HG02678 (cell line): ENCODE data around the gene BNC2.

Experiments
- ATAC-seq: cut with Tn5 transposase; IDR thresholded peaks from one replicate; pipeline ENCODE4 v1.9.1; 2021; ENCODE audit warnings: mild to moderate bottlenecking, moderate library complexity; ENCODE audit not compliant: unreplicated experiment

The BNC2 gene

DNA sequence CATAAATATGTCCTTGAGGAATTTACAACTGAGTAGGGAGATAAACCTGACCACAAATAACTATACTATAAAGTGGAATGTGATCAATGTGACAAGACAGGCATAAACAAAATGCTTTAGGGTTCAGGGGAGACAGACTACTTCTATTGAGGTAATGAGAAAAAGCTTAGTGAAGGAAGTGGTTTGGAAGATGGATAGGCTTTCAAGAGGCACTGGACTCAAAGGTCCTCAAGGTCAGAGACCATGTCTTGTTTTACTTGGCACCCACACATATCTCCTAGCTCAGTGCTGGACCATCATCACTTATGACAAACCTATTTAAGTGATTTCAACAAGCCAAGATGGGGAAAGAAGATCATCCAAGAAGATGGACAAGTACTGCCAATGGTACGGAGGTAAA lies 257.8 kb downstream of the BNC2 start:
- ATAC-seq = no peak

DNA sequence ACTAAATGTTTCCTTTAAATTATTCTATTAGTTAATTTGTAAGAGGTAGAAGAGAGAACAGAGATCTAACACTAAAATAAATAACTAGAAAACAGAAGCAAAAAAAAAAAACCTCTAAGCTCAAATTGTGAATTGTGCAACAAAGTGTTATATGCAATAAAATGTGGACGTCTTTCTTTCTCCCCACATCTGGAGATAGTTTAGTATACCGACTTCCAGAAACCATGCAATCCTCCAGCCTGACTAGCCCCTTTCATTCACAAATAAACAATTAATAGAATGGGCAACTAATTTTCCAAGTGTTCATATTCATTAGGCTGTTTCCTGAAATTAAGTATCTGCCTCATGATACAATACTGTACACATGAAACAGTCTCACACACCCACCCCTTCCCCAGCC lies 258.5 kb downstream of the BNC2 start:
- no peak for ATAC-seq

DNA sequence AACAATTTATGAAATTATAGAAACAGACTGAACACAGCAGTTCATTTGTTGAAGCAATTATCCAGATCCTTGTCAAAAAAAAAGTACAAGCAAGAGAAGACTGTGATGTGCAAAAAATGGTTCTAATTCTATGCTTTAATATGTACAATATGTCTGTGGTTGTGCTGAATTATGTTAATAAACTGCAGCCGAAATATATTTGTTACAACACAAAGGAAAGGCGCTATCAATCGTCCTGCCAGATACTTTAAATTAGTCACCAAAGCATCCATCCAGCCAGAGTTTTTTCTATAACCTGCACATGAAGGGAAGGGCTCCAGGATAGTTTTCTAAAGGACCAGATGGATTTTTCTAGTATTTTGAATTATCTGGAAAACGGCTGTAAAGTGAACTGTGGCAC lies 259.5 kb downstream of the BNC2 start:
- no peak for ATAC-seq

DNA sequence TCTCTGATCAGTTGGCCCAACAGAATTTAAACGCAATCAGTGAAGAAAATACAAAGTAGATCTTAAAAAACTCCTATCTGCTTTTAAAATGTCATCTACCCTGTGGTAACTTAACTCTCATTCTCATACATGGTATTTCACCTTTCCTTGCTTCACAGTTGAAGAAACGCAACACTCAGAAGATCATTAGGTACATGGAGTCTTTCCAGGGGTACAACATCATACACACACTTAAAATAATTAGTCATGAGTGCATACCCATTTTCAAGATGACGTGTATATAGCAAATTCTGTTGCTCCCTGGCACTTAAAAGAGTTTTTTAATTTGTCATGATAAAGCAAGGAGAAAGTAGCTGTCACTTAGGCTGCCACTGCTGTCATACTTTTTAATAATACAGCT lies 259.9 kb downstream of the BNC2 start:
- no peak for ATAC-seq

DNA sequence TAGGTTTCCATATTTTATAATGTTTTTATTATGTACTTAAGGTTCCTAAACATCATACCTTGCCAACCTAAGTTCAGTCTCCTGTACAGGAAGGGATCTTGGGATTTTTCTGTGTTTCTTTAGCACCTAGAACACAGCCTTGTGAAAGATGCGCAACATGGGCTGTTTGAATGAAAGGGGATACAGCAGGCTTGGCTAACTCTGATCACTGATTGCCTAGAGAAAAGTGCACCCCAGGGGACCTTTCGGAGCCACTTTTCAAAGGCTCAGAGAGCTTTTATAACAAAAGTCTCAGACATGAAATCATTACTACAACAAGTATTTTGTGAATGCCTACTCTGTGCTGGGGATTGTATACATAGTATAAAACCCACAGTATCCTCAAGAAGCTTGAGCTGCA lies 261.6 kb downstream of the BNC2 start:
- ATAC-seq = no peak

DNA sequence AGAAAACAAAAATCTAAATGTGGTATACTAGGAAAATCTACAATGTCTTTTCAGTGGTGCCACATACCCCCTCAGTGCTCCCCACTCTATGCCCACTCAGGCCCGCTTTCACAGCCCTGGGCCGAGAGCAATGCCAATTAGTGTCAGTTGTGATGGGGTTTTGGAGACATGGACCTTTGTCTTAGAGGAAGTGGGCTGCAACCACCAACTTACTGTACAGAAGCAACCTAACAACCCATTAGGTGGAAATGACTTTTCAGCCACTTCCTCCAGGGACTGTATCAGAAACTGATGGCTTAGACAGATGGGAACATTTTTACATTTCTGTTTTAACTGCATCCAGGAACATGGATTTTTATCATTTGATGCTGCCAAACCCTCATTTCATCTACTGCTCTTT lies 268.0 kb downstream of the BNC2 start:
- ATAC-seq = no peak

DNA sequence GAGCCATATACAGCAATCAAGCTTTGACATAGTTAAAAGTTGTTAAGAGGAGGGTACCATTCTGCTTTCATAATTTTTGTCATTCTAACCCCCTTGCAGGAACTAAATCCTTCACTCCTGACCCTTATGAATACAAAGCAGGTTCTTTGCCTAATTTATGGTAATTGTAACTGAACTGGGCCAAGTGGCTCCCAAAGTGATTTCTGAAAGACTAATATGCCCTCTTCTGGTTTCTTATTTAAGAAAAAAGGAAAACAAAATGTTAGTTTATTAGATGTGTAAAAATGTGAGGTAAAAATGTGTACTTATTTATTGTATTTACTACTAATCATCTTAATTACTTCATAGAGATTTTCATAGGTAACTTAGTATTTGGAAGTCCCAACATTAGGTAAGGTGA lies 268.5 kb downstream of the BNC2 start:
- ATAC-seq = no peak

DNA sequence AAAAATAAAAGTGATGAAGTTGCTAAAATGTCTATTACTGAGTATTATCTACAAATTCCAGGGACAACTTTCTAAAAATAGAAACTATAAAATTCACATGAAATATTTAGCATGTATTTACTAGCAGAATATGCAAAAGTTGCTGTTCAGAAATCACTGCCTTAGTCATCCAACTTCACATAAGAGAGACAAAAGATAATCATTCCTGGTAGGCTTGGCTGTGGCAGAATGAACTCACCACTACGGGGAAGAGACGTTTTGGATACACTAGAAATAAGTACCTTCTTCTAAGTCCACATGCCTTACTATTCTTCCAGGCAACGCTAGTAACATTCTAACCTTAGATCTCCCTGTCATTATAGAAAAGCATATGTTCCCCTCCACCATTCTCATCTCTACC lies 272.2 kb downstream of the BNC2 start:
- no peak for ATAC-seq

DNA sequence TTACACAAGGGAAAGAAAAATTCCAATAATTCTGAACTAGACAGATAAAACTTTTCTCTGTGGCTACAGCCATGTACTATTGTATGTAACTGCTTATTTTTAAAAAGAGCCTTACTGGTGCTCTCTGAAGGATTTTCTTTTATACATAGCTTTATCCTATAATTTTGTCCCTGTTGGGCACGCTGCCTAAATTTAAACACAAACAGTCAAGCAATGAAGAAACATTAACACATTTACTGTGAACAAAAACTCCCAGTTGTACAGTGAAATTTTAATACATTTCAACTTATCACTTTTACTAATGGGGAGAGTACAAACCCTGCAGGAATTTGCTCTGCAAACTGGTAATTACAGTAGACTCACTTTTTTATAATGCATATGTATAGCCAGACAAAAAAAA lies 273.3 kb downstream of the BNC2 start:
- ATAC-seq = no peak

DNA sequence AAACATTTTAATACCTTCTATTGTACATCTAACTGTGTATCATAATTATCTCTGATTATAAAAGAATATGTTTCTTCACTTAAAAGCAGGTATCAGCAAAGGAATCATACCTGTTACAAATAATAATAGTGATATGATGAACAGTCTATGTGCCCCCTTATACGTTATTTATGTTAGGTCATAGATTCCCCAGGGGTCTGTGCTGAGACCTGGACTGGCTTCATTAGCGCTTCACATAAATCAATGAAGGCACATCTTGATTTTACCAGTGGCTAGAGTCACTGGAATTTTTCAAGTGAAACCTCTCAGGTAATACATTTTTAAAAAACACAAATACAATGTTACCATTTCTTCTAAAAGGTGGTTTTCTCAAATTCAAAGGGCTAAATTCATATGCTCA lies 275.2 kb downstream of the BNC2 start:
- ATAC-seq = no peak

DNA sequence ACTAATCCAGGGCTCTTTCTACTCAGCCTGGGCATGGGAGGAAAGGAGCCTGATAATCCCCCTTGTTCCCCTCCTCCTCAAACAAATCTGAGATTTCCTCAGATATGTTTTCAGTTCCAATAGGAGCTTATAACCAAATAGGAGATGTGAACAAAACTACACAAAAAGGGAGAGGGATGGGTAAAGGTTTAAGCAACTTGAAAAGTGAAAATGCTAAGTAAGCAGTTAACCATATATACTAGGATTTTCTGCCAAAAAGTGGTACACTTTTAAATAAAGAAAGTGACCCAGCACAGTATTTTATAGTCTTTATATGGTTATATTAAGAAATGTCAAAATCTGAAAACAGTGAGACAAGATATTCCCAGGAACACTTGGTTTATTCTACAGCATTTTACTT lies 275.7 kb downstream of the BNC2 start:
- no peak for ATAC-seq

DNA sequence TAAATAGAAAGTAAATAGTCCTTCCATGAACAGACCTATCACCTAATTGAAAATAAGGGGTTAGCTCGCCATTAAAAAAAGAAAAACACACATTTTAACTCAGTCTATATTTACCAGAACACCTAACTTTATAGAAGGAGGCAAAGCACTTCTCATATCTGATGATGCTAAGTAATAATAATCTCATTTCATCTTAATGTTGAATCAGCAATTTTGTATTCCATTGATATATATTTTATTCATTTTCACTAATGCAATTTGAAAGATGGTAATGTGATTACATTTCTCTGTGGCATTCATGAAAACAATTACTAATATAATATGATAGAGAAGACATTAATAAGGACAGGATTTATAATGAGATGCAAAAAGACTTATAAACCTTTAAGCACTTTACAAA lies 276.7 kb downstream of the BNC2 start:
- no peak for ATAC-seq

DNA sequence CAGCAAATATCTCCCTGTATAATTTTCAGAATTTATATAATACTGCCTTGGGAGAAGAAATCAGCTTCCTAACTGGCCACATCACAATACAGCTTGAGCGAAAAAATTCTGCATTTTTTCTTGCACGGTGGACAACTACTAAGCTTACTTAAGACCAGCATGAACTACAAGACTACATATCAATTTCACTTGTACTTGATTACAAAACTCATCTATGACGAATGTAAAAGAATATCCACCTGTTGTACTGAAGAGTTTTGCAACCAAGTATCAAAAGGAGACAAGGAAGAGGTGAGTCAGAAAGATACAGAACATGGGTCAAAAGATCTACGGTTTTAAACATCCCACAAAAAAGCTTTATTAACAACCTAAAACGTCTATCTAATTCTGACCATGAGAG lies 279.4 kb downstream of the BNC2 start:
- no peak for ATAC-seq

DNA sequence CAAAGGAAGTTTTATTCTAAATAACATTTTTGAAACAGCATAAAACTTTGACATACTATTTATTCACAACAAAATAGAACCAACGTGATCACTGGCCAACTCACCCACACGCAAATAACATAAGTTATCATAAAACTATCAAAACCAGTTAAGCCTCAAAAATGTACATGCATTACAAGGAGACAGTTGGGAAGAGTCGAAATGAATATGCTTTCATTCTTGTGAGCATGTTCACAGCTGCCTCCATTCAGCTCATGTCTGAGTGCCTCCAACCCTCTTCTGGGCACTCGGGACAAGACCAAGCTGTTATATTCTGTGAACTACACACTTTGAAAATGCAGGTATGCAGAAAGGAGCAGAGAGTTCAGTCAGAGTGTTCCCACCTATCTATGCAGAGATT lies 284.9 kb downstream of the BNC2 start:
- ATAC-seq = no peak

DNA sequence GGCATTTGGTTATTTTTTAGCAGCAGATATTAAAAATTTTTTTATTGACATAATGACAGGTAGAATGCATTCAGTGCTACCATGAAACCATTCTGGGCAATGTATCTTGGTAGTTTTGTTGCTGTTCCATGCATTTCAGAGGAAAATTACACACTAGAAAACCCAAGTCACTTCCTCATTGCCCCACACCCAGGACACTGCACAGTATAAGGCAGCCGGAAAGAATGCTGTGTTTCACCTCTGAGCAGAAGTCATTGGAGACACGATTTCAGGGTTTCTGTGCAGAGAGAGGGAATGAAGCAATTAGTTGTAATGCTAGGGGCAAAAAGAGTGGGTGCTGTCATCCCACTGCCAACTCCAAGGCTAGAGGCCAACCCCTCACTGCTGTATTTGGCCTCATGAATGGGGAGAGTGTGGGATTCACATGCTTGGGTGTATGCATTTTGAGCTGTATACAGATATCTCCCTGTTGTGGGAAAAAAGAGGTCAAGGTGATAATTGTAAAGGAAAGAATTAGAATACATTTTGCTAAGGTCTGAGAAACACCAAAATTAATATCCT lies 290.5 kb downstream of the BNC2 start:
- no peak for ATAC-seq

DNA sequence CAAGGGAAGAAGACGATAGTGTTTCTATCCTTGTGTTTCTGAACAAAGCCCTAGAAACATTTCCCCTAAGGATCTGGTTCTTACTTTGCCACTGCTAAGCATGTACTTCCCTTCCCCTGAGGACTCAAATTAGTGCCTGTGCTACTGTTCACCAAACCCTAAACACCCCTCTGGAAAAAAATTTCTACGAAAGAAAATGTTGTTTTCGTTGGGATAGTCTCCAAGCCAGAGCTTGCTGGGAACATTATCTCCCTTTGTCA lies 294.6 kb downstream of the BNC2 start:
- ATAC-seq = no peak

DNA sequence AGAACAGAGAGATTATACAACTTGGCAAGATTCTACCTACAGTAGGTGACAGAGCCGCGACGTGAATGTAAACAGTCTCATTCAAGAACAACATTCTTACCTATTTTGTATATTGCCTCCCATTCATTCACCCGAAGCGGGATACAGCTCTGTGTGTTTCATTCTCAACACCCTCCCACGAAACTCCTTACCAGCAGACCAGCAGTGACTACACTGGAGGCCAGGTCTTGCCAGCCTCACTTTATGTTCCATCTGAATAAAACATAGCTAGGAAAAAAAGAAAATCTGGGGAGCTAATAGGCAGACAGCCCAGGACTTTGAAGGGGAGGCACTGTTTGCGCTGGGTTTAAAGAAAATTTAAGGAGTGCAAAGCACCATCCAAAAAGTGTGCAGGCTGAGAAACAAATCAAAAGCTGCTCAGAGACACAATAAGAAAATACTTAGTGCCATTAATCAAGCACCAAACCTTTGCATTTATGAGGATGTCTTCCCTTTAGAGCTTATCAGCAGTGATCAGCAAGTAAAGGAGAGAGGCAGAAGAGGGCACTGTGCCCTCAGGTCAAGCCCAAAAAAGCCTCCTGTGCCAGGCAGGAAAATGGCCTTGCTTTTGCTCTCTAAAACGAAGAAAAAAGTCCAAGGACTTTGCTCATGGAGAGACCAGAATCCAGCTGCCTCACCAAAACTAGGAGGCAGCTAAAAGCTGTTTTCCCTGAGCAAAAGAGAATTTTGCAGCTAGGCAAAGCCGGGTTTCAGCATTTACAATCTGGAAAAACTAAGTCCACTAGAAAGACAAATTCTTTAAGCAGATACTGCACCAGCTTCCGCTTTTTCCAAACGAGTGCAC lies 295.1 kb downstream of the BNC2 start:
- no peak for ATAC-seq

DNA sequence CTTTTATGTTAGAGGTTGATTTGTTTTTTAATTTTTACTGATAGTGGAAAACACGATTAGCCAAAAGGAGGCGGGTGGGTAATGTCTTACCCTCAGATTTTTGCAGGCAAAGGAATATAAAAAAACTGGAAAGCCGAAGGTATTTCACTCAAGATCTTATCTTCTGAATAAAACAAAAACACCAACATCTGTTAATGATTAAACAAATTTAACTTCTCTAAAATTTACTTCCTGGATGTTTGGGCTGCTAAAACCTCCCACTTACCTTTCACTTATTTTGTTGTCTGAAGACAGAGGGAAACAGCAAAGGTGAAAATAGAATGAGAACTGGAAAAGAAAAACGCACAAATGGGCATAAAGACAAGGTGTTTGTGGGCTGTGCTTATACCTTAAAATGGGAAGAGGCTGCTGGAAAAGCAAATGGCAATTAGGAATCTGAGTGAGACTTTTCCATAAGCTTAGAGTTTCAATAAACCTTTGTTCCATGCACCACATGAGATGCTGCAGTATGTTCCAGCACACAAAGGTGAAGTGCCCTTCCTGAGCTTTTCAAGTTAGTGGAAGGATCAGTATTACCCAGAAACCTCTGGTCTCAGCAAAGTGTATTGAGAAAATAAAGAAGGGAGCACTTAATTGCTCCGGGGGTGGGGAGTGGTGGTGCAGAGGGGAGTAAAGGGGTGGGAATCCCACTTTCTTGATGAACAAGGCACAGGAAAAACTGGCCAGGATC lies 298.3 kb downstream of the BNC2 start:
- no peak for ATAC-seq

DNA sequence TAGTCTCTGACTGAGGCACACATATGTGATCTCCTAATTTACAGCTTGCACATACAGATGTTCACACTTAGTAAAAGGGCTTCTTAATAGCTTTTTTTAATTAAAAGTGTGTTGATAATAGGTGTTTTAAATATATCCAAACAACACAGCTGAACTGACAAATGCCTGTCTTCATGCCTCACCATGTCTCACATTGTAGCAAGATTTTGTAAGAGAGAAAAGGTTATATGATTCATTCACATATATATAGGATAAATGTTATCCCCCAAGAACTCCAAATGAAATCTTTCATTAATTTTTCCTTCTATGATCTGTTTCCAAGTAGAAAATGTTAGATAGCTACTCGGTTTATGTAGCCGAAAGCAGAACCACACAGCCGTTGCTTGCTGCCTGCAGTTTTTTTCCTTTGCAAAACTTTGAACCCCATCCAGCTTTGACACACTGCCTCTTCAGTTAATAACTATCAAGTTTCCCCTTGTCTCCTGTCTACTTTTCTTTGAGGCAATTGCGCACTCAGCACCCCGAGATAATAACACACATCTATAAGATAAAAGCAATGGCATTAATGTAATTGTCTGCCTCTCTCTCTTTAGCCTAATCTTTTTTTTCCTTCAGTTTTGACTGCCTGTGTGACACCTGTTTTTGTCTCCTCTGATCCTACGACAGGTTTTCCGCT lies 299.2 kb downstream of the BNC2 start:
- no peak for ATAC-seq

DNA sequence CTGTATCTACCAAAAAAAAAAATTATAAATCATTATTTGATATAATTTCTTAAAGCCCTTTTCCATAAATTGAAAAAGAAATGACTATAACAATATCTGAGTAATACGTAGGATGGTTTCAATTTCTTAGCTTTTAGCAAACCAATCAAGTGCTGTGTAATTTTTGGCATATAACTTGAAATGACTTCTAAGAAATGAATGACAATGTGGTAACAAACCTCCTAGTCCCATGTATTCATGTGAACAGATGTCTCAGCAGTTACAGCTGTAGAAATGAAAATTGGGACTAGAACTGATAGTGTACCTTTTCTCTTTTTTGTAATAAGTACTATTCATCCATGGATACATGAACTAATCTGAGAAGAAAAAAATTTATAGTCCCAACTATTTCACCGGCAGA lies 307.0 kb downstream of the BNC2 start:
- no peak for ATAC-seq

DNA sequence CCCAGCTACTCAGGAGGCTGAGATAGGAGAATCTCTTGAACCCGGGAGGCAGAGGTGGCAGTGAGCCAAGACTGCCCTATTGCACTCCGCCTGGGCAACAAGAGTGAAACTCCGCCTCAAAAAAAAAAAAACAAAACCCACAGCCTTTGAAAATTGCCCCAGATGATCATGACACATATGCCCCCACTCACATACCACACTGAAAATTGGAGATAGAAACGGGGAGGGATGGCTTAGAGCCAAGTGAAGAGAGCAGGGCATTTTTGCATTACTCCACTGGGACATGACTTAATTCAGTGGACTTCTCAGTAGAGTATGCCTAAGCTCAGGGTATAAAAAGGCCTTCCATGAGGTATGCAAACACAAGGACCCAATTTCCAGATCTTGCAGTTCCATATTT lies 309.3 kb downstream of the BNC2 start:
- no peak for ATAC-seq
